IMR-90 (cell line): Measurements from ENCODE around the gene RAD51B. TPM values are rescaled to one million over a fixed set of nuclear protein-coding genes. Genes with fewer than 3 reads are reported as not detected.
A peak's percentile ranks its signal among the peaks of the same experiment; 100 is the strongest.

Experiments used
- ATAC-seq: fragments of 200-7000 bp; cut with Tn5 transposase; 2 replicates; pipeline ENCODE4 v1.9.1; 2020; ENCODE audit warnings: low read depth, mild to moderate bottlenecking, moderate library complexity
- BruUV-seq: library from RNA; stranded (reverse); fragments of 400-500 nt; replicated peaks from 2 replicates; lab custom pipeline; 2021; lab: Mats Ljungman, UMichigan
- CTCF ChIA-PET: fragments of 300-600 bp; formaldehyde crosslinking; extraction: SDS; loops from one replicate; lab custom pipeline; 2021; ENCODE audit warnings: antibody characterized with exemption; lab: Yijun Ruan, JAX
- POLR2A ChIA-PET: fragments of 300-600 bp; sonication (Branson Sonifier 250); formaldehyde crosslinking; loops from one replicate; lab custom pipeline; 2022; ENCODE audit warnings: antibody characterized with exemption; ENCODE audit not compliant: unreplicated experiment; lab: Charles Lee
- DNase-seq: peaks from one replicate; pipeline ENCODE4 v3.0.0; 2013
- H2AFZ ChIP-seq: replicated peaks from 2 replicates; pipeline ENCODE3; 2013; ENCODE audit warnings: low read length, mild to moderate bottlenecking; ENCODE audit not compliant: poor library complexity
- H2AK5ac ChIP-seq: 2 replicates; pipeline ENCODE4 v1.6.1; 2013; ENCODE audit warnings: low read depth, low read length, inconsistent platforms
- H2AK9ac ChIP-seq: replicated peaks from 2 replicates; pipeline ENCODE3; 2013; ENCODE audit warnings: mild to moderate bottlenecking, low read depth, low read length, moderate library complexity; ENCODE audit not compliant: poor library complexity
- H2BK120ac ChIP-seq: 2 replicates; pipeline ENCODE4 v1.6.1; 2013; ENCODE audit warnings: low read depth, low read length, inconsistent platforms
- H2BK15ac ChIP-seq: 3 replicates; pipeline ENCODE4 v1.6.1; 2013; ENCODE audit warnings: low read depth, low read length, inconsistent platforms
- H2BK20ac ChIP-seq: 2 replicates; pipeline ENCODE4 v1.6.1; 2013; ENCODE audit warnings: low read depth, mild to moderate bottlenecking, inconsistent platforms, low read length, moderate library complexity
- H2BK5ac ChIP-seq: 2 replicates; pipeline ENCODE4 v1.6.1; 2013; ENCODE audit warnings: mild to moderate bottlenecking, low read depth, low read length, inconsistent platforms; ENCODE audit not compliant: poor library complexity, severe bottlenecking
- H3K14ac ChIP-seq: replicated peaks from 2 replicates; pipeline ENCODE4 v1.6.1; 2013; ENCODE audit warnings: low read depth, low read length, inconsistent platforms
- H3K18ac ChIP-seq: 2 replicates; pipeline ENCODE4 v1.6.1; 2013; ENCODE audit warnings: low read depth, low read length, control low read depth
- H3K23ac ChIP-seq: 2 replicates; pipeline ENCODE4 v1.6.1; 2013; ENCODE audit warnings: low read depth, low read length, inconsistent platforms
- H3K27ac ChIP-seq: 2 replicates; pipeline ENCODE4 v1.5.1; 2013; ENCODE audit warnings: mild to moderate bottlenecking, control low read depth, low read length; ENCODE audit not compliant: insufficient read depth
- H3K27me3 ChIP-seq: 2 replicates; pipeline ENCODE4 v1.6.1; 2013; ENCODE audit warnings: low read length; ENCODE audit not compliant: control insufficient read depth, insufficient read depth
- H3K36me3 ChIP-seq: 2 replicates; pipeline ENCODE4 v1.6.1; 2013; ENCODE audit warnings: low read length, mixed read lengths; ENCODE audit not compliant: control insufficient read depth, insufficient read depth
- H3K4ac ChIP-seq: 2 replicates; pipeline ENCODE4 v1.6.1; 2013; ENCODE audit warnings: low read depth, low read length, inconsistent platforms
- H3K4me1 ChIP-seq: 2 replicates; pipeline ENCODE4 v1.6.1; 2013; ENCODE audit warnings: low read length, mixed read lengths; ENCODE audit not compliant: control insufficient read depth, insufficient read depth
- H3K4me2 ChIP-seq: 2 replicates; pipeline ENCODE4 v1.6.1; 2013; ENCODE audit warnings: low read depth, mild to moderate bottlenecking, control low read depth, low read length, moderate library complexity
- H3K4me3 ChIP-seq: 2 replicates; pipeline ENCODE4 v1.5.1; 2013; ENCODE audit warnings: low read depth, mild to moderate bottlenecking, control low read depth, low read length, moderate library complexity; ENCODE audit not compliant: insufficient read depth
- H3K56ac ChIP-seq: 2 replicates; pipeline ENCODE4 v1.6.1; 2013; ENCODE audit warnings: low read length, inconsistent platforms; ENCODE audit not compliant: insufficient read depth; ENCODE audit errors: extremely low read depth
- H3K79me1 ChIP-seq, 2 experiments: 2 replicates each; pipeline ENCODE4 v1.6.1; 2013; ENCODE audit warnings: low read length in 2 of 2, inconsistent platforms in 1 of 2, low read depth in 1 of 2
- H3K9ac ChIP-seq: 2 replicates; pipeline ENCODE4 v1.6.1; 2013; ENCODE audit warnings: low read depth, low read length, control low read depth
- H3K9me1 ChIP-seq: 2 replicates; pipeline ENCODE4 v1.6.1; 2013; ENCODE audit warnings: low read length, inconsistent platforms; ENCODE audit not compliant: insufficient read depth
- H3K9me3 ChIP-seq: 2 replicates; pipeline ENCODE4 v1.6.1; 2013; ENCODE audit warnings: low read length; ENCODE audit not compliant: control insufficient read depth, insufficient read depth
- H4K20me1 ChIP-seq: 2 replicates; pipeline ENCODE4 v1.6.1; 2013; ENCODE audit warnings: low read length, inconsistent platforms; ENCODE audit not compliant: insufficient read depth
- H4K5ac ChIP-seq: 2 replicates; pipeline ENCODE4 v1.6.1; 2013; ENCODE audit warnings: mild to moderate bottlenecking, low read depth, low read length, control low read depth
- H4K8ac ChIP-seq, 2 experiments: 2 replicates each; pipeline ENCODE4 v1.6.1; 2013; ENCODE audit warnings: low read depth in 2 of 2, low read length in 2 of 2, control low read depth in 1 of 2, inconsistent platforms in 1 of 2
- H4K91ac ChIP-seq: 2 replicates; pipeline ENCODE4 v1.6.1; 2013; ENCODE audit warnings: low read depth, low read length, inconsistent platforms; ENCODE audit not compliant: insufficient read depth
- BHLHE40 ChIP-seq: fragments of 150-350 bp; IDR thresholded peaks from 2 replicates; pipeline ENCODE4 v1.6.1; 2016; ENCODE audit warnings: mild to moderate bottlenecking, low read depth, low read length
- CEBPB ChIP-seq: IDR thresholded peaks from 2 replicates; pipeline ENCODE4 v1.6.1; 2012; ENCODE audit warnings: low read depth, low read length, improper control_type of control experiment
- CHD1 ChIP-seq: IDR thresholded peaks from 2 replicates; pipeline ENCODE4 v1.6.1; 2012; ENCODE audit warnings: low read depth, low read length, improper control_type of control experiment
- FOS ChIP-seq: fragments of 150-350 bp; IDR thresholded peaks from 2 replicates; pipeline ENCODE4 v1.6.1; 2016; ENCODE audit warnings: low read depth, low read length
- MAFK ChIP-seq: IDR thresholded peaks from 2 replicates; pipeline ENCODE4 v1.6.1; 2012; ENCODE audit warnings: low read depth, low read length, improper control_type of control experiment
- MAZ ChIP-seq: IDR thresholded peaks from 2 replicates; pipeline ENCODE4 v1.6.1; 2012; ENCODE audit warnings: low read depth, mild to moderate bottlenecking, low read length, improper control_type of control experiment, moderate library complexity, borderline replicate concordance
- MXI1 ChIP-seq: IDR thresholded peaks from 2 replicates; pipeline ENCODE4 v1.6.1; 2012; ENCODE audit warnings: low read depth, mild to moderate bottlenecking, low read length, moderate library complexity, borderline replicate concordance
- NFE2L2 ChIP-seq: fragments of 150-350 bp; IDR thresholded peaks from 2 replicates; pipeline ENCODE4 v1.6.1; 2016; ENCODE audit warnings: low read depth, mild to moderate bottlenecking, low read length
- POLR2A ChIP-seq: IDR thresholded peaks from 2 replicates; pipeline ENCODE4 v1.6.1; 2012; ENCODE audit warnings: mild to moderate bottlenecking, low read depth, low read length
- RAD21 ChIP-seq: IDR thresholded peaks from 2 replicates; pipeline ENCODE4 v1.6.1; 2012; ENCODE audit warnings: low read length, improper control_type of control experiment
- RCOR1 ChIP-seq: IDR thresholded peaks from 2 replicates; pipeline ENCODE4 v1.6.1; 2012; ENCODE audit warnings: mild to moderate bottlenecking, low read length, improper control_type of control experiment; ENCODE audit not compliant: insufficient replicate concordance
- RFX5 ChIP-seq: IDR thresholded peaks from 2 replicates; pipeline ENCODE4 v1.8.0; 2012; ENCODE audit warnings: low read depth, mild to moderate bottlenecking, low read length, moderate library complexity
- SMC3 ChIP-seq: fragments of 150-350 bp; IDR thresholded peaks from 2 replicates; pipeline ENCODE4 v1.6.1; 2016; ENCODE audit warnings: low read depth, mild to moderate bottlenecking, antibody characterized with exemption, low read length, moderate library complexity
- WGBS, 2 experiments: methylation state at CpG; one replicate each; pipeline versions ENCODE4 v1.1.5 to v1.1.7; 2013; ENCODE audit warnings: missing lambda C conversion rate in 2 of 2; ENCODE audit not compliant: insufficient read length in 1 of 2; ENCODE audit errors: extremely low coverage in 2 of 2; 5-methylcytosine and 5-hydroxymethylcytosine counted together
- dilution Hi-C: fragments of 300-500 bp; cut with HindIII; formaldehyde crosslinking; loops from one replicate; pipeline ENCODE4 v1.14.3; 2018; ENCODE audit warnings: low sequenced_read_pairs; ENCODE audit not compliant: unreplicated experiment
- in situ Hi-C: fragments of 300-500 bp; cut with MboI; formaldehyde crosslinking; loops from 3 replicates; pipeline ENCODE4 v1.14.3; 2019; ENCODE audit warnings: low sequenced_read_pairs, inconsistent platforms, mixed read lengths
- intact Hi-C: fragments of 100-400 bp; cut with micrococcal nuclease; formaldehyde crosslinking; loops from 2 replicates; pipeline ENCODE4 v1.10.0; 2022
- polyA plus RNA-seq, 3 experiments: library from polyadenylated mRNA; depleted of rRNA; stranded (reverse); fragments of >200 nt; gene quantifications; 2 replicates each; pipeline ENCODE4 v1.2.3, GENCODE V29; 2012; ENCODE audit warnings: low replicate concordance in 1 of 3
- total RNA-seq: library from RNA; depleted of rRNA; stranded (reverse); fragments of >200 nt; gene quantifications from 2 replicates; pipeline ENCODE4 v1.2.3, GENCODE V29; 2012
- TF ChIP-seq, protein P1 (sequence below): fragments of 150-350 bp; IDR thresholded peaks from 2 replicates; pipeline ENCODE4 v1.6.1; 2016; ENCODE audit warnings: low read depth, mild to moderate bottlenecking, low read length, moderate library complexity, borderline replicate concordance
- TF ChIP-seq, protein P2 (sequence below): conservative IDR thresholded peaks from 2 replicates; pipeline ENCODE4 v1.5.1; 2012; ENCODE audit warnings: mild to moderate bottlenecking, low read depth, low read length, improper control_type of control experiment
- TF ChIP-seq, protein P3 (sequence below): fragments of 150-350 bp; IDR thresholded peaks from 2 replicates; pipeline ENCODE4 v1.6.1; 2017; ENCODE audit warnings: mild to moderate bottlenecking, antibody characterized with exemption, low read length, low read depth

RAD51B gene
- total and polyA plus RNA-seq, 2 of the 4 experiments (the other 2 are of a cell fraction) = 5.1 to 18.8 TPM

DNA sequence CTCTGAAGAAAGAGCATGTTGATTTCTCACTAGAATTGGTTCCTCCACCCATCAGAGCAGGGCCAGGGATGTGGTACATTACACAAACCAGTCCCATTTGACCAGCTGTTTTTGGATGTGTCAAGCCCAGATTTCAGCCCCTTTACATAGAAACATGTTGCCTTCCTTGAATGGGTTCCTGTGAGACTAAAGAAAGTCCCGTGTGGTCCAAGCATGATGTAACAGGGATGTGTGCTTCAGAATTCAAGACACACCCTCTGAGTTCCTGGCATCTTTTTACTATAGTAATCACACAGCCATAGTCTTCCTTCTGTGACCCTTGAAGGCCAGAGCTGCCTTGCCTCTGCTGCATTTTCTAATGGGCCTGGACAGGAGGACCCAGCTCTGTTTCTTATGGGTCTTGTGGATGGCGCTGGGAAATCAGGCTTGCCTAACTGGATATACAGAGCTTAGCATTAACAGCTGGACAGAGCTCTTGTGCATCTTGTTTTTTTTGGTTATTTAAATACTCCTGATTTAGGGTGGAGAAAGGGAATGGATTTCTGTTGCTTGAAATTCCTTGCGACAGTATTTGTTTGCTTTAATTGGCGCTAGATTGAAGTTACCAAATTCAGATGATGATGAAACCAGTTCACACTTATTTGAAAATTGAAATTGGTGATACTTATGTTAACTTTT lies 632.3 kb downstream of the RAD51B start:
- Histone ChIP-seq H3K4me2 (no peak overlapping the region), H2BK15ac (0 out of 3 replicates have a peak overlapping the region, but pooled peaks have one; percentile 34), H2AK5ac (no peak overlapping the region; the same call in 1 of the 2 replicates), H3K23ac (no peak overlapping the region), H3K56ac (no peak overlapping the region), H3K27me3 (no peaks in the 10 kb centered on the region), H3K36me3 (no peaks in the 10 kb centered on the region), H4K5ac (no peak overlapping the region), H2BK20ac (peak overlapping the region; percentile 41), H4K91ac (no peak overlapping the region), H3K9me1 (no peaks in the 10 kb centered on the region), H3K9me3 (peaks cover 3% of the 10 kb centered on the region; the same call in 1 of the 2 replicates), H2BK5ac (no peak overlapping the region), H3K14ac (no peak overlapping the region), H3K79me1 (no peaks in the 10 kb centered on the region), H2AK9ac (peak overlapping the region; percentile 48), H3K4me1 (peaks cover 13% of the 10 kb centered on the region), H3K9ac (no peak overlapping the region), H3K18ac (no peak overlapping the region), H2AFZ (no peak overlapping the region), H4K8ac (no peak overlapping the region), H3K4me3 (no peak overlapping the region), H2BK120ac (no peak overlapping the region), H3K4ac (no peak overlapping the region), H4K20me1 (no peaks in the 10 kb centered on the region), H3K27ac (no peak overlapping the region)
- CTCF ChIA-PET = no interaction called here
- no CpG with 5 or more reads among the region's 4 CpGs for WGBS, 2 experiments
- POLR2A ChIA-PET = no interaction called here
- TF ChIP-seq, protein P1, sequence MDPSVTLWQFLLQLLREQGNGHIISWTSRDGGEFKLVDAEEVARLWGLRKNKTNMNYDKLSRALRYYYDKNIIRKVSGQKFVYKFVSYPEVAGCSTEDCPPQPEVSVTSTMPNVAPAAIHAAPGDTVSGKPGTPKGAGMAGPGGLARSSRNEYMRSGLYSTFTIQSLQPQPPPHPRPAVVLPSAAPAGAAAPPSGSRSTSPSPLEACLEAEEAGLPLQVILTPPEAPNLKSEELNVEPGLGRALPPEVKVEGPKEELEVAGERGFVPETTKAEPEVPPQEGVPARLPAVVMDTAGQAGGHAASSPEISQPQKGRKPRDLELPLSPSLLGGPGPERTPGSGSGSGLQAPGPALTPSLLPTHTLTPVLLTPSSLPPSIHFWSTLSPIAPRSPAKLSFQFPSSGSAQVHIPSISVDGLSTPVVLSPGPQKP = no peak
- TF ChIP-seq RFX5 (no peak), RCOR1 (no peak), BHLHE40 (no peak), MAFK (no peak), NFE2L2 (no peak), SMC3 (no peak), FOS (no peak), MXI1 (no peak), POLR2A (no peak), CHD1 (no peak), RAD21 (no peak), CEBPB (no peak), MAZ (no peak)
- TF ChIP-seq, protein P2, sequence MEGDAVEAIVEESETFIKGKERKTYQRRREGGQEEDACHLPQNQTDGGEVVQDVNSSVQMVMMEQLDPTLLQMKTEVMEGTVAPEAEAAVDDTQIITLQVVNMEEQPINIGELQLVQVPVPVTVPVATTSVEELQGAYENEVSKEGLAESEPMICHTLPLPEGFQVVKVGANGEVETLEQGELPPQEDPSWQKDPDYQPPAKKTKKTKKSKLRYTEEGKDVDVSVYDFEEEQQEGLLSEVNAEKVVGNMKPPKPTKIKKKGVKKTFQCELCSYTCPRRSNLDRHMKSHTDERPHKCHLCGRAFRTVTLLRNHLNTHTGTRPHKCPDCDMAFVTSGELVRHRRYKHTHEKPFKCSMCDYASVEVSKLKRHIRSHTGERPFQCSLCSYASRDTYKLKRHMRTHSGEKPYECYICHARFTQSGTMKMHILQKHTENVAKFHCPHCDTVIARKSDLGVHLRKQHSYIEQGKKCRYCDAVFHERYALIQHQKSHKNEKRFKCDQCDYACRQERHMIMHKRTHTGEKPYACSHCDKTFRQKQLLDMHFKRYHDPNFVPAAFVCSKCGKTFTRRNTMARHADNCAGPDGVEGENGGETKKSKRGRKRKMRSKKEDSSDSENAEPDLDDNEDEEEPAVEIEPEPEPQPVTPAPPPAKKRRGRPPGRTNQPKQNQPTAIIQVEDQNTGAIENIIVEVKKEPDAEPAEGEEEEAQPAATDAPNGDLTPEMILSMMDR = no peak
- TF ChIP-seq, protein P3, sequence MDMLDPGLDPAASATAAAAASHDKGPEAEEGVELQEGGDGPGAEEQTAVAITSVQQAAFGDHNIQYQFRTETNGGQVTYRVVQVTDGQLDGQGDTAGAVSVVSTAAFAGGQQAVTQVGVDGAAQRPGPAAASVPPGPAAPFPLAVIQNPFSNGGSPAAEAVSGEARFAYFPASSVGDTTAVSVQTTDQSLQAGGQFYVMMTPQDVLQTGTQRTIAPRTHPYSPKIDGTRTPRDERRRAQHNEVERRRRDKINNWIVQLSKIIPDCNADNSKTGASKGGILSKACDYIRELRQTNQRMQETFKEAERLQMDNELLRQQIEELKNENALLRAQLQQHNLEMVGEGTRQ = no peak
- no TSS peak for BruUV-seq
- ATAC-seq (no peak), DNase-seq (no peak)
- intact Hi-C loops (loop anchor here (10.0 kb wide), 1 partner anchor 213 kb away; no protein-coding TSS in a partner anchor), dilution Hi-C loops (no loop called here), in situ Hi-C loops (no loop called here)
